WTC11 (cell line): Measurements from ENCODE around the gene CFAP221. TPM values are rescaled to one million over a fixed set of nuclear protein-coding genes. Genes with fewer than 3 reads are reported as not detected.

Experiments used
- ATAC-seq: fragments of 200-7000 bp; cut with Tn5 transposase; 2 replicates; pipeline ENCODE4 v1.10.0; 2021; ENCODE audit warnings: mild to moderate bottlenecking, moderate library complexity
- CTCF ChIA-PET: fragments of 300-600 bp; sonication (Branson Sonifier 250); formaldehyde crosslinking; loops from one replicate; lab custom pipeline; 2021; ENCODE audit warnings: antibody characterized with exemption; lab: Charles Lee
- POLR2A ChIA-PET: fragments of 350-600 bp; sonication (Branson Sonifier 250); formaldehyde crosslinking; loops from one replicate; lab custom pipeline; 2021; ENCODE audit warnings: antibody characterized with exemption; lab: Charles Lee
- DNase-seq: peaks from one replicate; pipeline ENCODE4 v3.0.0; 2021; ENCODE audit warnings: low spot score
- H3K27ac Mint-ChIP-seq: 2 replicates; pipeline ENCODE4 v1.8.0; 2021; ENCODE audit warnings: mixed read lengths
- H3K27me3 Mint-ChIP-seq: 2 replicates; pipeline ENCODE4 v1.8.0; 2021; ENCODE audit warnings: low read depth, mild to moderate bottlenecking, moderate library complexity, mixed read lengths
- H3K36me3 Mint-ChIP-seq: 2 replicates; pipeline ENCODE4 v1.8.0; 2021; ENCODE audit warnings: mixed read lengths
- H3K4me1 Mint-ChIP-seq: 2 replicates; pipeline ENCODE4 v1.8.0; 2022; ENCODE audit warnings: mixed read lengths
- H3K4me3 Mint-ChIP-seq: 2 replicates; pipeline ENCODE4 v1.8.0; 2021; ENCODE audit warnings: mild to moderate bottlenecking, moderate library complexity, mixed read lengths
- H3K9me3 Mint-ChIP-seq: 2 replicates; pipeline ENCODE4 v1.8.0; 2021; ENCODE audit warnings: mixed read lengths
- ELF4 ChIP-seq: sonication (generic); formaldehyde crosslinking; IDR thresholded peaks from 2 replicates; pipeline ENCODE4 v1.8.1; 2022; ENCODE audit warnings: low read depth, mild to moderate bottlenecking, moderate library complexity, missing genetic modification reagents
- ESRRA ChIP-seq: sonication (generic); formaldehyde crosslinking; IDR thresholded peaks from 2 replicates; pipeline ENCODE4 v1.8.1; 2022; ENCODE audit warnings: mild to moderate bottlenecking, missing genetic modification reagents, borderline replicate concordance
- ETV6 ChIP-seq: sonication (generic); formaldehyde crosslinking; IDR thresholded peaks from 2 replicates; pipeline ENCODE4 v1.8.1; 2022; ENCODE audit warnings: mild to moderate bottlenecking, missing genetic modification reagents
- KAT7 ChIP-seq: sonication (generic); formaldehyde crosslinking; IDR thresholded peaks from 2 replicates; pipeline ENCODE4 v1.8.1; 2023; ENCODE audit warnings: missing genetic modification reagents, mild to moderate bottlenecking, borderline replicate concordance
- MXD4 ChIP-seq: fragments of 250-450 bp; sonication (Bioruptor Pico); IDR thresholded peaks from 2 replicates; pipeline ENCODE4 v1.8.0; 2021; ENCODE audit warnings: mild to moderate bottlenecking, moderate library complexity, borderline replicate concordance
- MYBL2 ChIP-seq: sonication (generic); formaldehyde crosslinking; IDR thresholded peaks from 2 replicates; pipeline ENCODE4 v1.8.1; 2023; ENCODE audit warnings: mild to moderate bottlenecking, moderate library complexity, missing genetic modification reagents
- NR2C2 ChIP-seq: sonication (generic); formaldehyde crosslinking; IDR thresholded peaks from 2 replicates; pipeline ENCODE4 v1.8.0; 2022; ENCODE audit warnings: mild to moderate bottlenecking, missing genetic modification reagents
- PRDM15 ChIP-seq: sonication (generic); formaldehyde crosslinking; IDR thresholded peaks from 2 replicates; pipeline ENCODE4 v1.8.0; 2022; ENCODE audit warnings: missing genetic modification reagents
- USF2 ChIP-seq: sonication (generic); formaldehyde crosslinking; IDR thresholded peaks from 2 replicates; pipeline ENCODE4 v1.8.1; 2023; ENCODE audit warnings: mild to moderate bottlenecking, missing genetic modification reagents, moderate library complexity
- ZNF219 ChIP-seq: sonication (generic); formaldehyde crosslinking; IDR thresholded peaks from 2 replicates; pipeline ENCODE4 v1.8.0; 2023; ENCODE audit warnings: missing genetic modification reagents, mild to moderate bottlenecking, borderline replicate concordance
- ZNF281 ChIP-seq: sonication (generic); formaldehyde crosslinking; IDR thresholded peaks from 2 replicates; pipeline ENCODE4 v1.8.0; 2023; ENCODE audit warnings: mild to moderate bottlenecking, missing genetic modification reagents
- ZNF396 ChIP-seq: fragments of 250-450 bp; sonication (Bioruptor Pico); IDR thresholded peaks from 2 replicates; pipeline ENCODE4 v1.8.0; 2021; ENCODE audit warnings: mild to moderate bottlenecking, moderate library complexity, borderline replicate concordance
- ZNF423 ChIP-seq: fragments of 250-450 bp; sonication (Bioruptor Pico); IDR thresholded peaks from 2 replicates; pipeline ENCODE4 v2.1.2; 2022; ENCODE audit warnings: mild to moderate bottlenecking, moderate library complexity
- ZNF512 ChIP-seq: sonication (generic); formaldehyde crosslinking; IDR thresholded peaks from 2 replicates; pipeline ENCODE4 v1.8.1; 2022; ENCODE audit warnings: missing genetic modification reagents, borderline replicate concordance
- total RNA-seq: library from RNA; stranded (reverse); gene quantifications from 3 replicates; pipeline ENCODE4 v1.2.3, GENCODE V29; 2021
- TF ChIP-seq, protein P1 (sequence below): sonication (generic); formaldehyde crosslinking; IDR thresholded peaks from 2 replicates; pipeline ENCODE4 v1.8.1; 2022; ENCODE audit warnings: low read depth, missing genetic modification reagents, borderline replicate concordance
- TF ChIP-seq, protein P2 (sequence below): sonication (generic); formaldehyde crosslinking; IDR thresholded peaks from 2 replicates; pipeline ENCODE4 v1.8.1; 2023; ENCODE audit warnings: mild to moderate bottlenecking, missing genetic modification reagents
- TF ChIP-seq, protein P3 (sequence below): sonication (generic); formaldehyde crosslinking; conservative IDR thresholded peaks from 2 replicates; pipeline ENCODE4 v1.8.1; 2023; ENCODE audit warnings: mild to moderate bottlenecking, low read depth, missing genetic modification reagents, moderate library complexity
- TF ChIP-seq, protein P4 (sequence below): sonication (generic); formaldehyde crosslinking; IDR thresholded peaks from 2 replicates; pipeline ENCODE4 v1.8.1; 2022; ENCODE audit warnings: mild to moderate bottlenecking, missing genetic modification reagents, moderate library complexity, borderline replicate concordance

The CFAP221 gene
- total RNA-seq, 1 experiment from 2014 or later, result 0.35 TPM

DNA sequence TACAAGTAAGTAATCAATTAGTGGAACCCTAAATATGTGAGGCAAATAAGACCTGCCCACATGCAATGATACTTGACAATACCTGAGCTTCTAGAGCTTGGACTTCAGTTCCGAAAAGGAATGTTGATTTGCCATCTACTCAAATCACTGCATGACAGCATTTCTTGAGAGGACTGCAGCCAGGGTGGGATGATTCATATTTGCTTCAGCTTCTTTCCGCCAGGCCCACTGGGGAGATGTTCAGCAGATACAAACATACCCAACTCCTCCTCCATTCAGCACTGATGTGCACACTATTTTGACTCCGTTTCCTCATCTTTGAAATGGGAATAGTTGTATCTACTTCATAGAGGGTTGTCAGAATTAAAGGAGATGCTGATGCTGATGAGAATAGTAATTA is 106.0 kb downstream of the CFAP221 start (continued):
- TF ChIP-seq, protein P1, sequence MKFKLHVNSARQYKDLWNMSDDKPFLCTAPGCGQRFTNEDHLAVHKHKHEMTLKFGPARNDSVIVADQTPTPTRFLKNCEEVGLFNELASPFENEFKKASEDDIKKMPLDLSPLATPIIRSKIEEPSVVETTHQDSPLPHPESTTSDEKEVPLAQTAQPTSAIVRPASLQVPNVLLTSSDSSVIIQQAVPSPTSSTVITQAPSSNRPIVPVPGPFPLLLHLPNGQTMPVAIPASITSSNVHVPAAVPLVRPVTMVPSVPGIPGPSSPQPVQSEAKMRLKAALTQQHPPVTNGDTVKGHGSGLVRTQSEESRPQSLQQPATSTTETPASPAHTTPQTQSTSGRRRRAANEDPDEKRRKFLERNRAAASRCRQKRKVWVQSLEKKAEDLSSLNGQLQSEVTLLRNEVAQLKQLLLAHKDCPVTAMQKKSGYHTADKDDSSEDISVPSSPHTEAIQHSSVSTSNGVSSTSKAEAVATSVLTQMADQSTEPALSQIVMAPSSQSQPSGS (CRISPR knock-in tag), result no peak
- no peak for TF ChIP-seq ZNF281 (CRISPR knock-in tag)
- no peak for TF ChIP-seq NR2C2 (CRISPR knock-in tag)
- TF ChIP-seq, protein P2, sequence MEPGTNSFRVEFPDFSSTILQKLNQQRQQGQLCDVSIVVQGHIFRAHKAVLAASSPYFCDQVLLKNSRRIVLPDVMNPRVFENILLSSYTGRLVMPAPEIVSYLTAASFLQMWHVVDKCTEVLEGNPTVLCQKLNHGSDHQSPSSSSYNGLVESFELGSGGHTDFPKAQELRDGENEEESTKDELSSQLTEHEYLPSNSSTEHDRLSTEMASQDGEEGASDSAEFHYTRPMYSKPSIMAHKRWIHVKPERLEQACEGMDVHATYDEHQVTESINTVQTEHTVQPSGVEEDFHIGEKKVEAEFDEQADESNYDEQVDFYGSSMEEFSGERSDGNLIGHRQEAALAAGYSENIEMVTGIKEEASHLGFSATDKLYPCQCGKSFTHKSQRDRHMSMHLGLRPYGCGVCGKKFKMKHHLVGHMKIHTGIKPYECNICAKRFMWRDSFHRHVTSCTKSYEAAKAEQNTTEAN (CRISPR knock-in tag), result no peak
- TF ChIP-seq MYBL2 (CRISPR knock-in tag), result no peak
- TF ChIP-seq, protein P3, sequence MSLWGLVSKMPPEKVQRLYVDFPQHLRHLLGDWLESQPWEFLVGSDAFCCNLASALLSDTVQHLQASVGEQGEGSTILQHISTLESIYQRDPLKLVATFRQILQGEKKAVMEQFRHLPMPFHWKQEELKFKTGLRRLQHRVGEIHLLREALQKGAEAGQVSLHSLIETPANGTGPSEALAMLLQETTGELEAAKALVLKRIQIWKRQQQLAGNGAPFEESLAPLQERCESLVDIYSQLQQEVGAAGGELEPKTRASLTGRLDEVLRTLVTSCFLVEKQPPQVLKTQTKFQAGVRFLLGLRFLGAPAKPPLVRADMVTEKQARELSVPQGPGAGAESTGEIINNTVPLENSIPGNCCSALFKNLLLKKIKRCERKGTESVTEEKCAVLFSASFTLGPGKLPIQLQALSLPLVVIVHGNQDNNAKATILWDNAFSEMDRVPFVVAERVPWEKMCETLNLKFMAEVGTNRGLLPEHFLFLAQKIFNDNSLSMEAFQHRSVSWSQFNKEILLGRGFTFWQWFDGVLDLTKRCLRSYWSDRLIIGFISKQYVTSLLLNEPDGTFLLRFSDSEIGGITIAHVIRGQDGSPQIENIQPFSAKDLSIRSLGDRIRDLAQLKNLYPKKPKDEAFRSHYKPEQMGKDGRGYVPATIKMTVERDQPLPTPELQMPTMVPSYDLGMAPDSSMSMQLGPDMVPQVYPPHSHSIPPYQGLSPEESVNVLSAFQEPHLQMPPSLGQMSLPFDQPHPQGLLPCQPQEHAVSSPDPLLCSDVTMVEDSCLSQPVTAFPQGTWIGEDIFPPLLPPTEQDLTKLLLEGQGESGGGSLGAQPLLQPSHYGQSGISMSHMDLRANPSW, result no peak
- TF ChIP-seq ETV6 (CRISPR knock-in tag), result no peak
- TF ChIP-seq ZNF512 (CRISPR knock-in tag), result no peak
- no peak for TF ChIP-seq PRDM15 (CRISPR knock-in tag)

GRCh38 chr2:119650846-119651370 is 106.7 kb downstream of the CFAP221 start:
- no peak for DNase-seq
- ChIA-PET POLR2A (no interaction called here), CTCF (interaction anchor here (0.9 to 1.5 kb wide), 2 partner anchors 9 to 52 kb away, joined by 3 to 4 read pairs; no protein-coding TSS in a partner anchor)
- Mint-ChIP-seq H3K36me3 (no peaks in the 10 kb centered on the region), H3K27ac (no peak overlapping the region), H3K9me3 (peaks cover 4% of the 10 kb centered on the region; the same call in 1 of the 2 replicates), H3K27me3 (no peaks in the 10 kb centered on the region; the same call in 1 of the 2 replicates), H3K4me1 (0 out of 2 replicates have a peak, but pooled peaks cover 7% of the 10 kb centered on the region), H3K4me3 (no peak overlapping the region)
- no peak for ATAC-seq
- TF ChIP-seq MXD4 (no peak), ZNF396 (CRISPR knock-in tag) (no peak), USF2 (no peak), KAT7 (no peak), MYBL2 (CRISPR knock-in tag) (no peak), ESRRA (CRISPR knock-in tag) (no peak), ELF4 (CRISPR knock-in tag) (no peak), ZNF219 (CRISPR knock-in tag) (no peak), ZNF423 (CRISPR knock-in tag) (no peak)
- TF ChIP-seq, protein P4, sequence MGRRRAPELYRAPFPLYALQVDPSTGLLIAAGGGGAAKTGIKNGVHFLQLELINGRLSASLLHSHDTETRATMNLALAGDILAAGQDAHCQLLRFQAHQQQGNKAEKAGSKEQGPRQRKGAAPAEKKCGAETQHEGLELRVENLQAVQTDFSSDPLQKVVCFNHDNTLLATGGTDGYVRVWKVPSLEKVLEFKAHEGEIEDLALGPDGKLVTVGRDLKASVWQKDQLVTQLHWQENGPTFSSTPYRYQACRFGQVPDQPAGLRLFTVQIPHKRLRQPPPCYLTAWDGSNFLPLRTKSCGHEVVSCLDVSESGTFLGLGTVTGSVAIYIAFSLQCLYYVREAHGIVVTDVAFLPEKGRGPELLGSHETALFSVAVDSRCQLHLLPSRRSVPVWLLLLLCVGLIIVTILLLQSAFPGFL (CRISPR knock-in tag), result no peak
